ENCODE measurements around the gene MFSD6.
"Not testable (repeated sequence)": the region's sequence is repeated elsewhere in the genome, so short reads cannot be mapped to it uniquely, and the experiment has no call there.

MFSD6 gene

GRCh38 chr2:190458352-190459107 lies 50.4 kb downstream of the MFSD6 start:
- Histone ChIP-seq H3K36me3 (ENCODE audit: insufficient read depth, low read depth, low read length) (no peaks in the 10 kb centered on the region), H3K9ac (ENCODE audit: low read depth, low read length) (no peak overlapping the region), H3K27me3 (ENCODE audit: insufficient read depth, low read length) (no peaks in the 10 kb centered on the region), H3K4me1 (ENCODE audit: insufficient read depth, low read length) (no peaks in the 10 kb centered on the region), H3K4me3 (ENCODE audit: low read length) (no peak overlapping the region), H3K9me3 (ENCODE audit: insufficient read depth, low read depth, low read length) (no peaks in the 10 kb centered on the region), H3K27ac (ENCODE audit: low read length) (no peak overlapping the region)

GRCh38 chr2:190459881-190460280 lies 51.7 kb downstream of the MFSD6 start:
- no peak overlapping the region for H3K9ac ChIP-seq (ENCODE audit: low read depth, low read length)
- no peaks in the 10 kb centered on the region for H3K4me1 ChIP-seq (ENCODE audit: insufficient read depth, low read length)
- no peaks in the 10 kb centered on the region for H3K9me3 ChIP-seq (ENCODE audit: insufficient read depth, low read depth, low read length)
- H3K4me3 ChIP-seq (ENCODE audit: low read length): no peak overlapping the region
- H3K27me3 ChIP-seq (ENCODE audit: insufficient read depth, low read length): no peaks in the 10 kb centered on the region
- no peak overlapping the region for H3K27ac ChIP-seq (ENCODE audit: low read length)
- H3K36me3 ChIP-seq (ENCODE audit: insufficient read depth, low read depth, low read length): no peaks in the 10 kb centered on the region

- H3K9ac ChIP-seq (ENCODE audit: low read depth, low read length): no peak overlapping the region
- H3K36me3 ChIP-seq (ENCODE audit: insufficient read depth, low read depth, low read length): no peaks in the 10 kb centered on the region
- H3K9me3 ChIP-seq (ENCODE audit: insufficient read depth, low read depth, low read length): no peaks in the 10 kb centered on the region
- H3K4me3 ChIP-seq (ENCODE audit: low read length): no peak overlapping the region
- no peak overlapping the region for H3K27ac ChIP-seq (ENCODE audit: low read length)
- no peaks in the 10 kb centered on the region for H3K27me3 ChIP-seq (ENCODE audit: insufficient read depth, low read length)
- H3K4me1 ChIP-seq (ENCODE audit: insufficient read depth, low read length): no peaks in the 10 kb centered on the region
Observed at GRCh38 chr2:190460487-190460886, 52.3 kb downstream of the MFSD6 start.

- H3K4me3 ChIP-seq (ENCODE audit: low read length): no peak overlapping the region
- no peak overlapping the region for H3K9ac ChIP-seq (ENCODE audit: low read depth, low read length)
- H3K27ac ChIP-seq (ENCODE audit: low read length): no peak overlapping the region
- no peaks in the 10 kb centered on the region for H3K9me3 ChIP-seq (ENCODE audit: insufficient read depth, low read depth, low read length)
- no peaks in the 10 kb centered on the region for H3K4me1 ChIP-seq (ENCODE audit: insufficient read depth, low read length)
- H3K36me3 ChIP-seq (ENCODE audit: insufficient read depth, low read depth, low read length): no peaks in the 10 kb centered on the region
- no peaks in the 10 kb centered on the region for H3K27me3 ChIP-seq (ENCODE audit: insufficient read depth, low read length)
Observed at GRCh38 chr2:190462181-190462580, 54.0 kb downstream of the MFSD6 start.

- Histone ChIP-seq H3K9ac (ENCODE audit: low read depth, low read length) (no peak overlapping the region), H3K4me3 (ENCODE audit: low read length) (no peak overlapping the region), H3K9me3 (ENCODE audit: insufficient read depth, low read depth, low read length) (no peaks in the 10 kb centered on the region), H3K4me1 (ENCODE audit: insufficient read depth, low read length) (peaks cover 2% of the 10 kb centered on the region; the same call in 1 of the 2 replicates), H3K27ac (ENCODE audit: low read length) (no peak overlapping the region), H3K36me3 (ENCODE audit: insufficient read depth, low read depth, low read length) (no peaks in the 10 kb centered on the region), H3K27me3 (ENCODE audit: insufficient read depth, low read length) (no peaks in the 10 kb centered on the region)
Observed at GRCh38 chr2:190462611-190463010, 54.5 kb downstream of the MFSD6 start.

- Histone ChIP-seq H3K4me3 (ENCODE audit: low read length) (no peak overlapping the region), H3K9ac (ENCODE audit: low read depth, low read length) (no peak overlapping the region), H3K36me3 (ENCODE audit: insufficient read depth, low read depth, low read length) (no peaks in the 10 kb centered on the region), H3K9me3 (ENCODE audit: insufficient read depth, low read depth, low read length) (no peaks in the 10 kb centered on the region), H3K27ac (ENCODE audit: low read length) (no peak overlapping the region), H3K27me3 (ENCODE audit: insufficient read depth, low read length) (no peaks in the 10 kb centered on the region), H3K4me1 (ENCODE audit: insufficient read depth, low read length) (peaks cover 3% of the 10 kb centered on the region; the same call in 1 of the 2 replicates)
Observed at GRCh38 chr2:190465060-190465459, 56.9 kb downstream of the MFSD6 start.

- H3K9ac ChIP-seq (ENCODE audit: low read depth, low read length): no peak overlapping the region
Observed at GRCh38 chr2:190466819-190467446, 58.8 kb downstream of the MFSD6 start.

GRCh38 chr2:190467575-190468083 lies 59.5 kb downstream of the MFSD6 start:
- Histone ChIP-seq H3K4me1 (ENCODE audit: insufficient read depth, low read length) (peaks cover 3% of the 10 kb centered on the region; the same call in 1 of the 2 replicates), H3K27ac (ENCODE audit: low read length) (no peak overlapping the region), H3K4me3 (ENCODE audit: low read length) (no peak overlapping the region), H3K27me3 (ENCODE audit: insufficient read depth, low read length) (no peaks in the 10 kb centered on the region), H3K36me3 (ENCODE audit: insufficient read depth, low read depth, low read length) (no peaks in the 10 kb centered on the region), H3K9me3 (ENCODE audit: insufficient read depth, low read depth, low read length) (peaks cover 9% of the 10 kb centered on the region; the same call in 1 of the 2 replicates), H3K9ac (ENCODE audit: low read depth, low read length) (no peak overlapping the region)

More at GRCh38 chr2:190466819-190467446, 58.8 kb downstream of the MFSD6 start:
- peaks cover 3% of the 10 kb centered on the region; the same call in 1 of the 2 replicates for H3K4me1 ChIP-seq (ENCODE audit: insufficient read depth, low read length)
- no peaks in the 10 kb centered on the region for H3K27me3 ChIP-seq (ENCODE audit: insufficient read depth, low read length)
- H3K9me3 ChIP-seq (ENCODE audit: insufficient read depth, low read depth, low read length): peaks cover 9% of the 10 kb centered on the region; the same call in 1 of the 2 replicates
- no peaks in the 10 kb centered on the region for H3K36me3 ChIP-seq (ENCODE audit: insufficient read depth, low read depth, low read length)
- H3K27ac ChIP-seq (ENCODE audit: low read length): no peak overlapping the region
- no peak overlapping the region for H3K4me3 ChIP-seq (ENCODE audit: low read length)

- H3K4me1 ChIP-seq (ENCODE audit: insufficient read depth, low read length); H3K27ac ChIP-seq (ENCODE audit: low read length); H3K4me3 ChIP-seq (ENCODE audit: low read length); H3K9ac ChIP-seq (ENCODE audit: low read depth, low read length); H3K36me3 ChIP-seq (ENCODE audit: insufficient read depth, low read depth, low read length); H3K9me3 ChIP-seq (ENCODE audit: insufficient read depth, low read depth, low read length); H3K27me3 ChIP-seq (ENCODE audit: insufficient read depth, low read length): not testable (repeated sequence)
Observed at GRCh38 chr2:190468354-190468753, 60.2 kb downstream of the MFSD6 start.

- H3K27me3 ChIP-seq (ENCODE audit: insufficient read depth, low read length): no peaks in the 10 kb centered on the region
- H3K27ac ChIP-seq (ENCODE audit: low read length): no peak overlapping the region
- H3K4me1 ChIP-seq (ENCODE audit: insufficient read depth, low read length): peaks cover 3% of the 10 kb centered on the region; the same call in 1 of the 2 replicates
- H3K4me3 ChIP-seq (ENCODE audit: low read length): no peak overlapping the region
- H3K36me3 ChIP-seq (ENCODE audit: insufficient read depth, low read depth, low read length): no peaks in the 10 kb centered on the region
- H3K9ac ChIP-seq (ENCODE audit: low read depth, low read length): no peak overlapping the region
- peaks cover 9% of the 10 kb centered on the region; the same call in 1 of the 2 replicates for H3K9me3 ChIP-seq (ENCODE audit: insufficient read depth, low read depth, low read length)
Observed at GRCh38 chr2:190468814-190469569, 60.8 kb downstream of the MFSD6 start.

GRCh38 chr2:190469771-190470170 lies 61.6 kb downstream of the MFSD6 start:
- peaks cover 3% of the 10 kb centered on the region; the same call in 1 of the 2 replicates for H3K4me1 ChIP-seq (ENCODE audit: insufficient read depth, low read length)
- no peak overlapping the region for H3K9ac ChIP-seq (ENCODE audit: low read depth, low read length)
- no peaks in the 10 kb centered on the region for H3K27me3 ChIP-seq (ENCODE audit: insufficient read depth, low read length)
- H3K27ac ChIP-seq (ENCODE audit: low read length): no peak overlapping the region
- no peaks in the 10 kb centered on the region for H3K36me3 ChIP-seq (ENCODE audit: insufficient read depth, low read depth, low read length)
- H3K9me3 ChIP-seq (ENCODE audit: insufficient read depth, low read depth, low read length): peaks cover 9% of the 10 kb centered on the region; the same call in 1 of the 2 replicates
- no peak overlapping the region for H3K4me3 ChIP-seq (ENCODE audit: low read length)
